GM18951 (cell line): ENCODE results near the gene OBP2B.
"Not testable (repeated sequence)": the region's sequence is repeated elsewhere in the genome, so short reads cannot be mapped to it uniquely, and the experiment has no call there.

Source experiments
- POLR2A ChIP-seq: IDR thresholded peaks from 4 replicates; pipeline ENCODE4 v1.6.1; 2011; ENCODE audit warnings: mild to moderate bottlenecking; ENCODE audit not compliant: insufficient read length, insufficient read depth; ENCODE audit errors: extremely low read depth
- in situ Hi-C: fragments of 300-500 bp; cut with MboI; formaldehyde crosslinking; loops from one replicate; pipeline ENCODE4 v1.12.0; 2022; ENCODE audit warnings: low sequenced_read_pairs, mixed read lengths, inconsistent platforms; ENCODE audit not compliant: unreplicated experiment

Gene OBP2B

DNA sequence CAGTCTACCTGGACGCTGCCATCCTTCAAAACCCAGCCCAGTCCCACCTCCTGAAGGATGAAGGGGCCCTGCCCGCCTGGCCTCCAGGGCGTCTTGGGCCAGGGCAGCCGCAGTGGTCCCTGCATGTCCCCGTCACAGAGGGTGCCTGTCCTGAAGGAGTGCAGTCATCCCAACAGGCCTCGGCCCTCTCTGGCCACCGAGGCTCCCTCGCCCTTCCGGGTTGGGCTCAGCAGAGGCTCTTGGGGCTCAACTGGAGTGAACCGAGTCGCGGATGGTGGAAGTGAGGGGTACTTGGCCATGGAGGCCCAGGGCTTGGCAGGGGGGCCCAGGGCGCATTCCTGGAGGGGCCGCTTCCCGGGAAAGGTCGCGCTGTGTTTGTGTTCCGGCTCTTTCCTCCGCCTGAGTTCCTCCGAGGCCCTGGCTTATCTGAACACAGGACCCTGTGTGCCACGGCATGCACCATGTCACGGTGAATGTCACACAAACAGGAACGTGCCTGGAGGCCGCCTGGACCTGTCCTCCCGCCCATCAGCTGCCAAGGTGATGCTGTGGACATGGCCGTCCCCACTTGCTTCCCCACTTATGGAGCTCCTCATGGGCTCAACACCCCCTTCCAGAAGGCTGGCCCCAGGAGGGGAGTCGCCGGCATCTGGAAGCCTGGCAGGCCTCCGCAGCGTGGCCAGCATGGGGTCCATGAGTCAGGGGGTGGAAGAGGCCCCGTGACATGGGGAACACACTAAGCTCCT lies 25.7 kb upstream of the OBP2B start:
- in situ Hi-C loops: no loop called here

DNA sequence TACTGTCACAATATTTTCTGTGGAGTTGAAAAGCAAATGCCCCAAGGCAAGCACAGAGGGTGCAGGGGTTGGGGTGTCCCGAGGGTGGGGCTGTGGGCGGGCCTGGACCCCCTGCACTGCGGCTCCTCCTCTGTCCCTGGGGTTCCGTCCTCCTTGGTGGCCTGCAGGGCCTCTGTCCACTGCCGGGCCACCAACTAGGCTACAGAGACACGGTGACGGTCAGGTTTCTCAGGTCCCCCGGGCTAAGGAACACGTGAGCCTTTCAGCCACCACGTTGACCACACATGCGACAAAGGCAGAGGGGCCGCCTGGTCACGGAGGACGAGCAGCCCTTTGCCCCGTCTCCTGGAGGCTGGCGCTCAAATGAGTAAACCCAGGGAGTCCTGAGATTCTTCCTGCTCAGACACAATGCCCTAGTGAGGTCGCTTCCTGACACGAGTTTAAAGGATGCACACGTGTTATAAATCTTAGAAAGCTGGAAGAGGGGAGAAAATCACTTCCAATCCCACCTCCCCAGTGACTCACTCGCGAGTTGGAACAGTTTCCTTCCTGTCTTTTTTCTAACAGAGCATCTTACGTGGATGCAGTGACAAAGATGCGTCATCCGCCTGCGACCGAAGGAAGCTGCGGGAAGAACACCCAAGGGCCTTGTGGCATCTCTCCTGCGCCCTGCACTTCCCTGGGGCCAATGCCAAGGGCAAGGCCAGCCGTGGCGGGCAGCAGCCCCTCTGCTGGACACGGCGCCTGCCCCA lies 24.8 kb upstream of the OBP2B start:
- TF ChIP-seq POLR2A: no peak
- in situ Hi-C loops: no loop called here

More for the DNA sequence above, 25.7 kb upstream of the OBP2B start:
- TF ChIP-seq POLR2A: no peak

DNA sequence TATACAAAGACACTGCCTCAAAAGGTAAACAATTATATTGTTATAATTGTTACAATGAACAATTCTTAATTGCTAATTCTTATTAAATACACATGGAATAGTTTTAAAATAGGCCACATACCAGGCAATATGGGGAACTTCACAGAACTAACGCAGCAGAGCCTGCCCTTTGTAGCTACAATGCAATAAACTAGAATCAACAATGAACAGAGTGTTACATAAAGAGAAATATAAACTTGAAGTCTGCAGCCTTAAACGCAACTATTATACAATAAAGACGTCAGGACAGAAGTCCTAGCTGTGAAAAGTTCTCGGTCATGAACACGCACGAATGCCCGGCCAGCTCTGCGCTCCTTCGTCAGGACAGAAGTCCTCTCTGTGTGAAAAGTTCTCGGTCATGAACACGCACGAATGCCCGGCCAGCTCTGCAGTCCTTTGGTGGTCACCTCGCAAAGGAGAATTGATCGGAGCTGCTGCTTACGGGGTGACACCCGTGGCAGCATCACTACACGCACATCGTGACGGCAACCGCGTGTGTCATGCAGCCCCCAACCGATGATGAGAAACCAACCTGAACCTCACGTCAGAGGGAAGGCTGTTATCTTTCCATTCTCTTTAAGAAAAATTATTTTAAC lies 23.0 kb upstream of the OBP2B start:
- in situ Hi-C loops: not testable (repeated sequence)

DNA sequence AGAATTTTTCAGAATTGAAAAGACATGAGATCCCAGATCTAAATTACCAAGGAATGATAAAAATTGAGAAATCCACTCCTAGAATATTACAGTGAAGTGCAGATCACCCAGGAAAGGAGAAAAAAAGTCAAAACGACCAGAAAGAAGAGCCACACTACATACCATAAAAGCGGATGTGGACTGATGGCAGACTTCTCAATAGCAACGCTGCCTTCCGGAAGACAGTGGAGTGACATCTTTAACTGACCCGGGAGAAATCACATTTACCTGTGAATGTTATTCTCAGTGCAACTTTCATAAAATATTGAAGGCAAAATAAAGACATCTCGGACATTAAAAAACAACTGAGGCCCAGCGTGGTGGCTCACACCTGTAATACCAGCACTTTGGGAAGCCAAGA lies 21.5 kb upstream of the OBP2B start:
- in situ Hi-C loops: not testable (repeated sequence)

DNA sequence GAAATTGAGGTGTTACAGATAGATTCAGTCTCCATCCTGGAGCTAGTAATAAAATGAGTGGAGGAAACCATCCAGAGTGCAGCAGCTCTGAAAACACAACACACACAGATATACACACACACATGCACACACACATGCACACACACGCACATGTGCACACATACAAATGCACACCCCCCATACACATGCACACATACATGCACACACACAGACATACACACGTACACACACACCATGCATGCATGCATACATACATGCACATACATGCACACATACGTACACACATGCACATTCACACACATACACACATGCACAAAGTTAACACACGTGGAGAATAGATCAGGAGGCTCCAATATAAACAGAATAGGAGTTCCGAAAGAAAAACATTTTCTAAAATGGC lies 21.0 kb upstream of the OBP2B start:
- in situ Hi-C loops: no loop called here
- TF ChIP-seq POLR2A: no peak

DNA sequence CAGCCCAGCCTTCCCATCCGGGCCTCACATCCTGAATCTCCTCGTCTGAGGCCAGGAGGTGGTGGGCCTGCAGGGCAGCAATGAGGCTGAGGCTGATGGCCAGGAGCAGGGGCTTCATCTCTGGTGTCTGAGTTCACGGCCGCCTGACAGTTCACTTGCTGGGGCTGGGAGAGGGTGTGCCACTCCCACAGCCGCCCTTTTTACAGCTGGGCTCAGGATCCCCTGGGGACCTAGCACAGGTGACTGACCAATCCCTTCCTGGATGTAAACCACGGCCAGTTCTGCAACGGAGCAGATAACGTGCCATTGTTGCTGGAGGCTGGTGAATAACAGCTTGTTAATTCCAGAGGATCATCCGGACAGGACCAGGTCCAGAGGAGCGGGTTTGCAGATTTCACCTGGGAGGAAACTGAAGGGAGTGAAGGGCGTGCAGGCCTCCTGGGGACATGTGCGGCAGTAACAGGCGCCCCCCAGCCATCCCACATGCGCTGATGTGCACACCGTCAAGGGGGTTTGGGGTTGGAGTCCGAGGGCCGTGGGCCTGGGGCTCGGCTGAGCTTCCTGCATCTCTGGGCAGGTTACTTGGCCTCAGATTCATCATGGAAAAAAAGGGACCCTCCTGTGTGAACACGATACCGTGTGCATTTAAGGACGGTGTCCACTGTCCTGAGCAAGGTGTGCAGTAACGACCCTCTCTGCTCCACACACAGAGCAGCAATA lies 19.6 kb upstream of the OBP2B start:
- in situ Hi-C loops: not testable (repeated sequence)

DNA sequence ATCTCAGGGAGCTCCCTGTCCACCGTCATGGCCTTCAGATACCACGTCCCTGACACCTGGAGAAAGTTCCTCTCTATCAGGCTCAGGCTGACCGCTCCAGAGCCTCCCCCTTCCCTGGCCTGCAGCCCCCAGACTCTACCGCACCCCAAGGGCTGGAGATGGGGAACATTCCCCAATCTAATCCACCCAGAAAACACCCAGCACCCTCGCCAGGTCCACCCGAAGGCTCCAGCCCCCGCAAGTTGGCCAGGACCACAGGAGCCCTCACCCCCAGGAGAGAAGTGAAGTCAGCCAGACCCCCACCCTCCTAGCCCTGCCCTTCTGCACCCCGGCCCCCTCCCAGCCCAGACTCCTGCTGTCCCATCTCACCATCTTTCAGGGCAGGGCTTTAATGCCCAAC lies 18.9 kb upstream of the OBP2B start:
- in situ Hi-C loops: not testable (repeated sequence)

DNA sequence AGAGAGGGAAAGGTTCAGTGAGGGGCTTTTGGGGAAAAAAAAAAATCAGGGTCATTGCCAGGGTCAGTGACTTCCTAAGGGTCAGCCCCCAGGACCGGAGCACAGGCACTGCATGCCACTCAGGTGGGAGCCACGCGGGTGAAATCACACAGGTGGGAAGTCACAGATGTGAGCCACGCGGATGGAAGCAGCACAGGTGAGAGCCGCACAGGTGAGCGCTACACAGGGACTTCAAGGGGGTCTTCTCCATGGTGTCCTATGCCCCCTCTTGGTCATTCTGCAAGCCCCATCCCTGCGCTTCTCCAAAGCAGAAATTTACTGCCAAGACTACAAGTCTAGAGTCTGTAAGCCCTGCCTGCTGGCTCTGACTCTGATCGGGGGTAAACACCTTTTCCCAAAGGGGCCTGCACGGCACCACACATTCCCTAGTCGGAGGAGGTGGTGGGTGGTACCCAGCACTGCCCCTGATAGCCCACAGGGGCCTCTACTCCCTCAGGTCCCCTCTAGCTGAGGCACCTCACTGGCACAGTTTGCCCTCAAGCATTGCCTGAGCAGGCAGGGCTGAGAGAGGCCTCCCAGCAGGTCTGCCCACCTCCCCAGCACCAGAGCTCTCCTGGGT lies 18.3 kb upstream of the OBP2B start:
- no peak for TF ChIP-seq POLR2A
- in situ Hi-C loops: no loop called here

DNA sequence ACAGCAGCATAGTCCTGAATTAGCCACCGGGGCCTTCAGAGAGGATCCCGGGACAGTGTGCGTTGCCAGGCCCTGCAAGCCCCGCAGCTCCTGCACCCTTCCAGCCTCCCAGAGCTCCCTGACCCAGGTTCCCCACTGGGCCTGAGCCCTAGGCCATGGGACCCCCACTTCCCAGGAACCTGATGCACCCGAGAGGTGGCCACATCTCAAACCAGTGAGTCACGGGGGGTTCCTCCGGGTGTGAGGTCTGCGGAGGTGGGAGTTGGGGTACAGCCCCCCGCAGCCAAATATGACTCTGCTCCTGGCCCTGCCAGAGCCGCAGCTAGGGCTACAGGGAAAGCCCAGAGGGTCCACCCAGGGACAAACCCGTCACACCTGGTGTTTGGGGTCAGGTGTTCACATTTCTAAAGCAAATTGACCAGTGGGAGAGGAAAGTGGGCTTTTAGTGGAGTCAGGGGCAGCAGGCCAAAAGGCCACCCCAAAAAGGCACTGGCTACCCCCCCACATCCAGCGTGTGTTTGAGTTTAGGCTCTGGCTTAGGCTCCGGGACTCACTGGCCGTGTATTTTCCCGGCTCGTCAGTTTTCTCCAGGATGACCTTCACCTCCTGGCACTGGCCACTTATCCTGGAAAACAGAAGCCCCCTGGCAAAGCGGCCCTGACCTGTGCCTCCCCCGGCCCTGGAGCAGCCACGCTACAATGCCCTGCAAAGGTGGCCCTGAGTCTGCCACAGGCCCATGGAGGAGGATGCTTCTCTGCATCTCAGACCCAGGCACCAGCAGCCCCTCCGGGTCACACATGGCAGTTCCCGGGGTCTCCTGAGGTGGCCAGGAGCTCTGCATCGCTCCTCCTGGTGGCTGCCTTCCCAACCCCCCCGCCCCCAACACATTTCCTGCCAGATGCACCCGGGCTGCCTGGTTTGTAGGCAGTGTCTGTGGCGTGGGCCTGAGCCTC lies 17.4 kb upstream of the OBP2B start:
- in situ Hi-C loops: no loop called here
- TF ChIP-seq POLR2A: no peak

DNA sequence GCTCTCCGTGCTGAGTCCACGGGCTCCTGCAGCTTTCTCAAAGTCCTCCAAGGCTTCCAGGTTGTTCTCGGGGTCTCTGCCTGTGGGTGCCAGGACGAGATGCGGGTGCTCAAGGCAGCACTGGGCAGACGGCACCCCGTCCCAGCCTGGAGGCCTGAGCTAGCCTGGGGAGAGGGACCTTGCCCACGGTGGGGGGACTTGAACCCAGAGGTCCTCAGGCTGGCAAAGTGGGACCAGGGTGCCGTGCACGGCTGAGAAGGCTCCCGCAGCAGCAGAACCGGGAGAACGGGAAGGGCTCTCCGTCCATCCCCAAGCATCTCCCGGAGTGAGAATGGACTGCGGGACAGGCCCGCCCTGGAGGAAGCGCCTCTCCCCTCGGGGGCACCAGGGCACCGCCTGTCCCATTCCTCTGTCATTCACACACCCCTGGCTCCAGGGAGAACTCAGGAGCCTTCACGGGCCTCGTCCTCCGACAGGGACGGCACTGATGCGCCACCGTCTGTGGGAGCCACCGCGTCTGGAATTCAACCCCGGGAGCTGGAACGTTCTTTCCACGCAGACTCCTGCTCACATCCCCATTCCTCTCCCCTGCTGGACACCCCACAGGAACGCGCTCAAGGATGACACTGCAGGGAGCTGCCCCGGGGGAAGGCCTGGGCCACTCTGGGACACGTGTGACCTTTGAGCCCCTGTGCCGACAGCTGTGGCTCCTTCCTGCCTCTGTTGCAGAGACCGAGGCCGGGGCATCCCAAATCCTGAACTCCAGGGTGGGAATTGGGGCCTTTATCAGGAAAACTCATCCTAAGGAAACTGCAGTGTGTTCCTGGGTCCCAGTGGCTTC lies 16.3 kb upstream of the OBP2B start:
- in situ Hi-C loops: no loop called here
- no peak for TF ChIP-seq POLR2A

DNA sequence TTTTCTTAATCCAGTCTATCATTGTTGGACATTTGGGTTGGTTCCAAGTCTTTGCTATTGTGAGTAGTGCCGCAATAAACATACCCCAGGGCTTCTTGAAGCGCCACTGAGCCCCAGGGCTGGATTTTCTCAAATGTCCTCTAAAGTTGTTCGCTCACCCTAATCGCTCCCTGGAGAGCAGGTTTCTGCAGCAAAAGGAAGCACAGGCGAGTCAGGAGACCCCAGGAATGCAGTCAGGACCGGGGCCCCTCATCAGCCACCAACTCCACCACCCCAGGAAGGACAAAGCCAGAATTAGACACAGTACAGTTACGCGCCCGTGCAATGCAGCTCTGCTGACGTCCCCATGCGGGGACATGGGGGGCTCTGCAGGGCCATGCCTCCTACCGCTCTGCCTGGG lies 15.7 kb upstream of the OBP2B start:
- no peak for TF ChIP-seq POLR2A
- in situ Hi-C loops: no loop called here

DNA sequence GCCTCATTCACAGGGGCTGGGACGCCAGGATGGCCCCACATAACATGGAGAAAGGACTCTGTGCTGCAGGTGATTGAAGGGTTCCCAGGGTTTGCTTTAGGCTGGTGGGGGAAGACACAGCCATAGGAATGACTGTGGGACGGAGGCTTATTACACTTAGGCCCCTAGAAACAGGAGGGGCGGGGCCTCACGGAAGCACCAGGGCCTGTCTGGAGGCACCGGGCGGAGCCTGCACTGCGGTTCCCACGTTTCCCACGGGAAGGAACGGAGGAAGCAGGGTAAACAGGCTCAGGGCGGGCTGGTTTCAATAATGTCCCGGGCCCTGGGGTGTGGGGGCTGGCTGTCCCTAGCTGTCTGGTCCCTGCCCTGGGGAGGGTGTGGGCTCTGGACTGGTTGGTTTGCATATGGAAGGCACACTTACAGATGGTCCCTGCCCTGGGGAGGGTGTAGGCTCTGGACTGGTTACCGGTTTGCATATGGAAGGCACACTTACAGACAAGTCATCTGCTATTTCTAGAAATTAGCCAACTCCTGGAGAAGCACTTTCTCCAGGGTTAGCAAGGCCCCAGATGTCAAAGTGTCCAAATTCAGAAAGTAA lies 14.2 kb upstream of the OBP2B start:
- in situ Hi-C loops: not testable (repeated sequence)

DNA sequence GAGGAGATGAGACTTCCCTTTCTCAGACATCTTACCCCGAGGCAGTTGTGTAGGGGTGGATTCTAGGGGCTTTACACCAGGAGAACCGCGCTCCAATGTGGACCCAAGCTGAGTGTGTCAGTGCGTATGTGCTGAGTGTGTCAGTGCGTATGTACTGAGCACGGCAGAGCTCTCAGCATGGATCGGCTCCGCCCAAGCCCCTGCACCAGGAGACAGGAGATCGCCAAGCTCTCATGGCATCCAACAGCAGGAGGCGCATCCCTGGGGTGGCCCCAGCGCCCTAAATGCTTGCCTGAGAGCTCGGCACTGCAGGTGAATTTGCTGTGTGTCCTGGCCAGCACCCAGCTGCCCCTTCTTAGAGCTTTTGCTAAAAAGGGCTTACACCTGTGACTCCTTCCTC lies 12.9 kb upstream of the OBP2B start:
- in situ Hi-C loops: not testable (repeated sequence)
